Measurements from ENCODE around the gene MARF1. TPM values are rescaled to one million over a fixed set of nuclear protein-coding genes. Genes with fewer than 3 reads are reported as not detected.
A peak's percentile ranks its signal among the peaks of the same experiment; 100 is the strongest.

The MARF1 gene
- total and polyA plus RNA-seq, 9 of the 15 experiments (the other 6 are each of a cell fraction or from before 2014, with no cell fraction given), result 4.7 to 33.2 (median 11.7) TPM

- TF ChIP-seq ZNF609 (CRISPR knock-in tag; IDR thresholded peaks at IDR 0.05; ENCODE audit: borderline replicate concordance), result no peak
Observed at GRCh38 chr16:15653227-15653626, 10.3 kb upstream of the MARF1 start (continued).

GRCh38 chr16:15652293-15653001 is 9.5 kb upstream of the MARF1 start:
- DNase-seq (ENCODE audit: extremely low read depth in 1 of 4, low spot score in 3 of 4) (no peak), ATAC-seq (no peak), FAIRE-seq (no peak)
- BruUV-seq (replicated peaks), result no TSS peak
- Histone ChIP-seq H3K36me3 (ENCODE audit: control insufficient read depth, insufficient read depth, low read length) (peaks cover 17% of the 10 kb centered on the region; the same call in 2 of the 3 replicates), H3K9me1 (ENCODE audit: control insufficient read depth, insufficient read depth, low read length) (no peaks in the 10 kb centered on the region), H3K79me2 (ENCODE audit: control insufficient read depth, insufficient read depth, low read length) (peaks cover 61% of the 10 kb centered on the region), H3K4me1 (replicated peaks in 1 of 2; ENCODE audit: control insufficient read depth in 2 of 2, insufficient read depth in 2 of 2, low read length in 2 of 2) (peaks cover 5 to 19% of the 10 kb centered on the region in 2 experiments; a peak in 3 of 5 replicates), H3K9ac (ENCODE audit: insufficient read depth in 1 of 2, low read depth in 2 of 2, low read length in 2 of 2) (no peak overlapping the region), H3K27me3 (ENCODE audit: control insufficient read depth in 2 of 2, insufficient read depth in 2 of 2, low read length in 2 of 2) (no peaks in the 10 kb centered on the region), H3K4me2 (ENCODE audit: insufficient read depth, low read length) (no peak overlapping the region), H4K20me1 (replicated peaks; ENCODE audit: control insufficient read depth, insufficient read depth, low read length) (0 out of 2 replicates have a peak, but pooled peaks cover 3% of the 10 kb centered on the region), H3K4me3 (no peak overlapping the region), H2AFZ (ENCODE audit: low read depth, low read length) (no peak overlapping the region), H3K27ac (ENCODE audit: extremely low read depth, low read depth, low read length) (no peak overlapping the region), H3K9me3 (replicated peaks; ENCODE audit: control insufficient read depth, insufficient read depth, low read depth, low read length) (no peaks in the 10 kb centered on the region)
- ChIA-PET CTCF (ENCODE audit: low intra/inter-chr PET ratio) (no interaction called here), POLR2A (interaction anchor here (0.6 to 1.3 kb wide), 6 partner anchors 8 to 51 kb away, joined by 3 to 5 read pairs (median 3); partner anchors contain the start of gene MARF1)
- 91% methylated on average over 14 of the region's 14 CpGs for WGBS (ENCODE audit: insufficient coverage, low coverage, missing lambda C conversion rate)
- intact Hi-C loops (cut with micrococcal nuclease) (no loop called here), in situ Hi-C loops (cut with MboI) (no loop called here)
- TF ChIP-seq HCFC1 (IDR thresholded peaks at IDR 0.05; ENCODE audit: low read depth, low read length) (no peak), RFX1 (IDR thresholded peaks at IDR 0.05) (no peak), MTF1 (CRISPR knock-in tag; IDR thresholded peaks at IDR 0.05; ENCODE audit: borderline replicate concordance) (no peak), KAT7 (CRISPR knock-in tag; IDR thresholded peaks at IDR 0.05; ENCODE audit: borderline replicate concordance) (no peak), ZZZ3 (IDR thresholded peaks at IDR 0.05) (no peak), CEBPB (tag; IDR thresholded peaks at IDR 0.05) (peak; percentile 26; the same call in 1 of the 2 replicates), HNRNPK (IDR thresholded peaks at IDR 0.05; ENCODE audit: low read depth, low read length, poor library complexity, severe bottlenecking) (no peak), KAT2B (IDR thresholded peaks at IDR 0.05; ENCODE audit: low read depth, low read length) (no peak), CEBPG (CRISPR knock-in tag; IDR thresholded peaks at IDR 0.05) (no peak), CEBPG (tag; conservative IDR thresholded peaks at IDR 0.05 in 1 of 2, IDR thresholded peaks at IDR 0.05 in 1 of 2) (peak in 1 of 2 experiments; percentile 43; a peak in 1 of 4 replicates), KLF6 (CRISPR knock-in tag; IDR thresholded peaks at IDR 0.05; ENCODE audit: borderline replicate concordance) (no peak), ZNF431 (CRISPR knock-in tag; IDR thresholded peaks at IDR 0.05) (no peak), ZKSCAN1 (IDR thresholded peaks at IDR 0.05; ENCODE audit: low read depth, low read length) (peak; percentile 67)
